ENCODE data around the gene DTD1.

Gene DTD1

GRCh38 chr20:18805881-18806280 is 218.0 kb downstream of the DTD1 start:
- no peaks in the 10 kb centered on the region for H3K36me3 ChIP-seq (ENCODE audit: control insufficient read depth, low read depth, low read length)
- H3K27ac ChIP-seq (ENCODE audit: low read length) = no peak overlapping the region
- H3K4me1 ChIP-seq (ENCODE audit: control insufficient read depth, low read depth, low read length) = no peaks in the 10 kb centered on the region
- H3K9me3 ChIP-seq (ENCODE audit: control insufficient read depth, low read depth, low read length) = no peaks in the 10 kb centered on the region
- H3K4me3 ChIP-seq (ENCODE audit: low read length) = no peak overlapping the region
- no peak overlapping the region for H3K9ac ChIP-seq (ENCODE audit: low read length)
- no peaks in the 10 kb centered on the region for H3K27me3 ChIP-seq (ENCODE audit: control insufficient read depth, insufficient read depth, low read length)

DNA sequence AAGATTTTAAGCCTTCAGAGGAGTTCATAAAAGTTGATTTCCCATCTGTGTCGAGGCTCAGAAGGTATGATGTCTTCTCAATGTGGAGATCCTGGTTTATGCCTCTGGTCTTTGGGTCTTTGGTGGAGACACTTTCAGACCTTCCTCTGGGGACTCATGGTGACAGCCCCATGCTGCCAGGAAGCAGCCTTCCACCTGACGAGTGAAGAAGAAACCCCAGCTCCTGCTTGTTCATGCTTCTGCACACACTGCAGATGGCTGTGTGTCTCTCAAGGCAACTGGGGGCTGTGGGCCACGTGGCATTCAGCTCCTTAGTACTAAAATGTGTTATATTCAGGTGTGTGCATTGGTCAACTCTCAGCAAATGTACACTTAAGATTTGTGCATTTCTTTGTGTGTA is 220.9 kb downstream of the DTD1 start:
- no peak overlapping the region for H3K27ac ChIP-seq (ENCODE audit: low read length)
- no peaks in the 10 kb centered on the region for H3K4me1 ChIP-seq (ENCODE audit: control insufficient read depth, low read depth, low read length)
- no peak overlapping the region for H3K9ac ChIP-seq (ENCODE audit: low read length)
- no peaks in the 10 kb centered on the region for H3K36me3 ChIP-seq (ENCODE audit: control insufficient read depth, low read depth, low read length)
- H3K4me3 ChIP-seq (ENCODE audit: low read length) = no peak overlapping the region
- no peaks in the 10 kb centered on the region for H3K27me3 ChIP-seq (ENCODE audit: control insufficient read depth, insufficient read depth, low read length)
- no peaks in the 10 kb centered on the region for H3K9me3 ChIP-seq (ENCODE audit: control insufficient read depth, low read depth, low read length)

DNA sequence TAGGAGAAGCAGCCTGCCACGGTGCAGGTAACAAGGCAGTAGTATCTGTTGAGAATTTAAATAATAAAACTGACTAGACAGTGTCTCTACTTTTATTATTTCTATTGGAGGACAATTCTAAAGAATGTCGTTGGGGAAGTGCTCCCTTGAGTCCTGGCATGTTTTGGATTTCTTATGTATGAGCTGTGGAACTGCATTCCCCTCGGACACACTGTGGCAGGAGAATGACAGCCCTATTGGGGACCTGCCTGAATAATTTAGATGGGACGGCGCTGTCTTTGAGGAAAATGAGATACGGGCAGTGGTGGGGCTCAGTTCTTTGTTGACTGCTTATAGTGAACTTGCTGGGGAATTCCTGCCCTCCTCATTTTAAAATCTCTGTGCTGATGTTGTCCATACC is 223.3 kb downstream of the DTD1 start:
- no peak overlapping the region for H3K4me3 ChIP-seq (ENCODE audit: low read length)
- no peak overlapping the region for H3K27ac ChIP-seq (ENCODE audit: low read length)
- H3K27me3 ChIP-seq (ENCODE audit: control insufficient read depth, insufficient read depth, low read length) = no peaks in the 10 kb centered on the region
- H3K4me1 ChIP-seq (ENCODE audit: control insufficient read depth, low read depth, low read length) = no peaks in the 10 kb centered on the region
- H3K36me3 ChIP-seq (ENCODE audit: control insufficient read depth, low read depth, low read length) = no peaks in the 10 kb centered on the region
- H3K9me3 ChIP-seq (ENCODE audit: control insufficient read depth, low read depth, low read length) = no peaks in the 10 kb centered on the region
- H3K9ac ChIP-seq (ENCODE audit: low read length) = no peak overlapping the region

- no peaks in the 10 kb centered on the region for H3K4me1 ChIP-seq (ENCODE audit: control insufficient read depth, low read depth, low read length)
- H3K9me3 ChIP-seq (ENCODE audit: control insufficient read depth, low read depth, low read length) = no peaks in the 10 kb centered on the region
- no peak overlapping the region for H3K27ac ChIP-seq (ENCODE audit: low read length)
- H3K9ac ChIP-seq (ENCODE audit: low read length) = no peak overlapping the region
- no peaks in the 10 kb centered on the region for H3K27me3 ChIP-seq (ENCODE audit: control insufficient read depth, insufficient read depth, low read length)
- H3K4me3 ChIP-seq (ENCODE audit: low read length) = no peak overlapping the region
- H3K36me3 ChIP-seq (ENCODE audit: control insufficient read depth, low read depth, low read length) = no peaks in the 10 kb centered on the region
Observed at GRCh38 chr20:18811904-18812303, 224.1 kb downstream of the DTD1 start.

- Histone ChIP-seq H3K27me3 (ENCODE audit: control insufficient read depth, insufficient read depth, low read length) (no peaks in the 10 kb centered on the region), H3K4me1 (ENCODE audit: control insufficient read depth, low read depth, low read length) (no peaks in the 10 kb centered on the region), H3K4me3 (ENCODE audit: low read length) (no peak within 1 kb of the TSS), H3K27ac (ENCODE audit: low read length) (no peak within 1 kb of the TSS), H3K9me3 (ENCODE audit: control insufficient read depth, low read depth, low read length) (no peaks in the 10 kb centered on the region), H3K36me3 (ENCODE audit: control insufficient read depth, low read depth, low read length) (no peaks in the 10 kb centered on the region), H3K9ac (ENCODE audit: low read length) (no peak within 1 kb of the TSS)
Observed at GRCh38 chr20:18813483-18813882, 225.6 kb downstream of the DTD1 start, which contains the start of gene SCP2D1. TSS of gene SCP2D1 (plus strand) at chr20:18813783. CDS start at chr20:18813816, 33 bp downstream.

DNA sequence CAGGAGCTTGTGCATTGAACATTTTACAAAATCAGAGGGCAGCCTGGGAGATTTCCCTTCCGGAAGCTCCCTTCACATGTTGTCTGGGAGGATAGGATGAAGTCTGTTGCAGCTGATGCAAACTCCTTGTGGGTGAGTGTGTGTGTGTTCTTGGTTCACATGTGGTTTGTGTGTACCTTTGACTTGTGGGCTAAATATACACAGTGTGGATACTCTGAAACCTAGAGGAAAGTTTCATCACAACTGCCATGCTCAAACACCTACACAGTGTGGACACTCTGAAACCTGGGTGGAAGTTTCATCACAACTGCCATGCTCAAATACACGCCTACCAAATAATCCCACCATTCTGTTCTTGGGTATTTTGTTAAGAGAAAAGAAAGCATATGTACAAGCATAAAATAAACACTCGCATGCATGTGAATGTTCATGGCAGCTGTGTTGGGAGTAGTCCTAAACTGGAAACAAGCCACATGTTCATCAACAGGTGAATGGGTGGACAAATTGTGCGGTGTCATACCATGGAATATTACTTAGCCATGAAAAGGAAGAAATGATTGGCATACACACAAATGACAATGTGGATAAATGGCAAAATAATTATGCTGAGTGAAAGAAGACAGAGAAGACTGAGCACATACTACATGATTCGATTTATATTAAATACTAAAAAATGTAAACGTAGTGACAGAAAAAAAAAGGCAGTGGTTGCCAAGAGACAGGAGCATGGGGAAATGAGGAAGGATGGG is 227.5 kb downstream of the DTD1 start:
- H3K9me3 ChIP-seq (ENCODE audit: control insufficient read depth, low read depth, low read length) = no peaks in the 10 kb centered on the region
- no peak overlapping the region for H3K9ac ChIP-seq (ENCODE audit: low read length)
- H3K27me3 ChIP-seq (ENCODE audit: control insufficient read depth, insufficient read depth, low read length) = no peaks in the 10 kb centered on the region
- H3K4me3 ChIP-seq (ENCODE audit: low read length) = no peak overlapping the region
- H3K4me1 ChIP-seq (ENCODE audit: control insufficient read depth, low read depth, low read length) = no peaks in the 10 kb centered on the region
- no peak overlapping the region for H3K27ac ChIP-seq (ENCODE audit: low read length)
- H3K36me3 ChIP-seq (ENCODE audit: control insufficient read depth, low read depth, low read length) = no peaks in the 10 kb centered on the region

All from iPS-18a (cell line).